GM12878 (cell line): Measurements from ENCODE around the gene UNC45A. TPM values are rescaled to one million over a fixed set of nuclear protein-coding genes. Genes with fewer than 3 reads are reported as not detected.
A peak's percentile ranks its signal among the peaks of the same experiment; 100 is the strongest.

Source experiments
- CBX3 ChIP-seq: fragments of 200-600 bp; sonication (generic); IDR thresholded peaks from 2 replicates; pipeline ENCODE4 v1.6.1; 2016; ENCODE audit warnings: low read depth, borderline replicate concordance
- CEBPZ ChIP-seq: fragments of 150-350 bp; IDR thresholded peaks from 2 replicates; pipeline ENCODE4 v1.6.1; 2016; ENCODE audit warnings: low read depth, low read length
- CHD4 ChIP-seq: fragments of 200-600 bp; sonication (generic); IDR thresholded peaks from 2 replicates; pipeline ENCODE4 v1.6.1; 2016; ENCODE audit warnings: mild to moderate bottlenecking
- EED ChIP-seq: sonication (generic); IDR thresholded peaks from 2 replicates; pipeline ENCODE4 v1.6.1; 2016; ENCODE audit warnings: antibody characterized with exemption, low read depth
- ELK1 ChIP-seq: IDR thresholded peaks from 2 replicates; pipeline ENCODE4 v1.6.1; 2012; ENCODE audit warnings: low read depth, low read length, improper control_type of control experiment
- EP300 ChIP-seq, 2 experiments: fragments of 150-350 bp in 1 of 2; IDR thresholded peaks; 2 replicates each; pipeline ENCODE4 v1.6.1; 2011 to 2012; ENCODE audit warnings: low read depth in 2 of 2, low read length in 2 of 2, borderline replicate concordance in 1 of 2, improper control_type of control experiment in 1 of 2, inconsistent platforms in 1 of 2; ENCODE audit not compliant: control insufficient read depth in 1 of 2
- HCFC1 ChIP-seq: fragments of 150-350 bp; IDR thresholded peaks from 2 replicates; pipeline ENCODE4 v1.6.1; 2014; ENCODE audit warnings: low read length
- JUND ChIP-seq: IDR thresholded peaks from 2 replicates; pipeline ENCODE4 v1.6.1; 2012; ENCODE audit warnings: low read depth, mild to moderate bottlenecking, low read length, improper control_type of control experiment, moderate library complexity
- MEF2B ChIP-seq: fragments of 450-650 bp; IDR thresholded peaks from 2 replicates; pipeline ENCODE4 v1.6.1; 2018; ENCODE audit warnings: mild to moderate bottlenecking, moderate library complexity; ENCODE audit not compliant: partially characterized antibody, poor library complexity, severe bottlenecking
- NFYA ChIP-seq: IDR thresholded peaks from 2 replicates; pipeline ENCODE4 v1.6.1; 2011; ENCODE audit warnings: low read depth, mild to moderate bottlenecking, low read length, improper control_type of control experiment, borderline replicate concordance
- NFYB ChIP-seq: IDR thresholded peaks from 2 replicates; pipeline ENCODE4 v1.6.1; 2011; ENCODE audit warnings: low read depth, mild to moderate bottlenecking, low read length, improper control_type of control experiment, moderate library complexity; ENCODE audit not compliant: insufficient read depth
- PRDM15 ChIP-seq: fragments of 450-650 bp; formaldehyde crosslinking; IDR thresholded peaks from 2 replicates; pipeline ENCODE4 v1.4.0; 2020; ENCODE audit warnings: mild to moderate bottlenecking, moderate library complexity
- RAD21 ChIP-seq: IDR thresholded peaks from 2 replicates; pipeline ENCODE4 v1.6.1; 2011; ENCODE audit warnings: mild to moderate bottlenecking, low read depth, low read length, moderate library complexity; ENCODE audit not compliant: insufficient read depth
- SMC3 ChIP-seq: IDR thresholded peaks from 2 replicates; pipeline ENCODE4 v1.6.1; 2011; ENCODE audit warnings: low read length, improper control_type of control experiment, borderline replicate concordance
- WRNIP1 ChIP-seq: IDR thresholded peaks from 2 replicates; pipeline ENCODE4 v1.6.1; 2011; ENCODE audit warnings: low read depth, low read length, improper control_type of control experiment, borderline replicate concordance
- ZBTB33 ChIP-seq: fragments of 450-650 bp; IDR thresholded peaks from 2 replicates; pipeline ENCODE4 v1.6.1; 2017; ENCODE audit warnings: mild to moderate bottlenecking
- ZNF207 ChIP-seq: fragments of 450-650 bp; IDR thresholded peaks from 2 replicates; pipeline ENCODE4 v1.6.1; 2014; ENCODE audit warnings: antibody characterized with exemption, mild to moderate bottlenecking, borderline replicate concordance
- ZNF24 ChIP-seq: fragments of 450-650 bp; IDR thresholded peaks from 2 replicates; pipeline ENCODE4 v1.6.1; 2017; ENCODE audit warnings: antibody characterized with exemption, mild to moderate bottlenecking
- polyA plus RNA-seq, 11 experiments: library from polyadenylated mRNA; depleted of rRNA in 4 of 11; unstranded in 6 of 11; stranded (reverse) in 5 of 11; fragments of >200 nt; fragmentation: Nextera tagmentation in 4 of 11; fragmentation: Illumina TruSeq in 1 of 11; extraction: Ambion mirVana in 4 of 11; extraction: Trizol in 1 of 11; gene quantifications; 1 replicate in 1 of 11; 2 replicates in 10 of 11; pipeline versions ENCODE4 v1.2.1 to v1.2.3, GENCODE V29; 2011 to 2016; ENCODE audit warnings: inconsistent platforms in 2 of 11, missing spikeins in 2 of 11, low read depth in 1 of 11
- total RNA-seq, 4 experiments: library from RNA; depleted of rRNA in 3 of 4; stranded (reverse); fragments of >200 nt in 3 of 4; fragmentation: Illumina TruSeq in 1 of 4; extraction: Trizol in 1 of 4; gene quantifications; 2 replicates each; pipeline versions ENCODE4 v1.2.1 to v1.2.3, GENCODE V29; 2013 to 2021

The UNC45A gene
- total and polyA plus RNA-seq, 10 of the 15 experiments (the other 5 are each of a cell fraction or from before 2014, with no cell fraction given) = 10.3 to 57.8 (median 40.5) TPM

GRCh38 chr15:90934949-90935751 lies at the start of gene UNC45A (continued):
- no peak for TF ChIP-seq ZBTB33
- TF ChIP-seq SMC3 = no peak
- 0 out of 2 replicates have a peak, but pooled peaks have one; percentile 13 for TF ChIP-seq EED
- no peak for TF ChIP-seq NFYA
- TF ChIP-seq ELK1 = no peak
- no peak for TF ChIP-seq CEBPZ
- TF ChIP-seq CBX3 = no peak
- no peak for TF ChIP-seq PRDM15 (CRISPR knock-in tag)
- TF ChIP-seq HCFC1 = no peak
- TF ChIP-seq EP300 (IDR thresholded peaks at IDR 0.05; ENCODE audit: borderline replicate concordance in 1 of 2, control insufficient read depth in 1 of 2, low read depth in 2 of 2, low read length in 2 of 2) = no peak
- TF ChIP-seq JUND = no peak
- no peak for TF ChIP-seq ZNF24
- TF ChIP-seq ZNF207 = no peak
- TF ChIP-seq WRNIP1 = no peak
- no peak for TF ChIP-seq RAD21
- peak; percentile 40 for TF ChIP-seq MEF2B
- TF ChIP-seq CHD4 = no peak
- TF ChIP-seq NFYB = 0 out of 2 replicates have a peak, but pooled peaks have one; percentile 13
